ENCODE data around the gene GNL3. TPM values are rescaled to one million over a fixed set of nuclear protein-coding genes. Genes with fewer than 3 reads are reported as not detected.

Gene GNL3
- total RNA-seq, 1 experiment from 2014 or later: 113 TPM

DNA sequence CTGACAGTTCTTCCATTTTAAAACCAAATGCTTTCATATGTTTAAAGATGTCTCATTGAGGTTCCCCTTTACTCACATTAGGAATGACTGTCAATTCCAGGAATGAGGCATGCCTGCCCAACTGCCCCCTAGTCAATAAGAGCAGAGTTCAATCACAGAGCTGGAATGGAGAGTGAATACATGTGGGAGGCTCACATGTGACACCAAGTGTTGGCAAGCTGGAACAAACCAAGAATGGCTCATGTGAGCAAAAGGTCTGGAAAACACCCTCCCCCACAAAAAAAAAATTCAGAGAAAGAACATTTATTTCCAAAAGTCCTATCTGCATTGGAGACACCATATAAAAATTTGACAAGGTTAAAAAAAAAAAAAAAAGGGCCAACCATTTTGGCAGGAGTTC, 3.8 kb upstream of the GNL3 start:
- Mint-ChIP-seq H3K27me3 (ENCODE audit: unreplicated experiment) (no peaks in the 10 kb centered on the region), H3K4me1 (ENCODE audit: low read depth, unreplicated experiment) (peaks cover 31% of the 10 kb centered on the region), H3K4me3 (ENCODE audit: low read depth, unreplicated experiment) (no peak overlapping the region), H3K9me3 (ENCODE audit: low read depth, unreplicated experiment) (no peaks in the 10 kb centered on the region), H3K27ac (ENCODE audit: unreplicated experiment) (peak overlapping the region; percentile 19), H3K36me3 (ENCODE audit: insufficient read depth, unreplicated experiment) (peaks cover 59% of the 10 kb centered on the region)
- peak; percentile 34 for DNase-seq
- TF ChIP-seq, protein P1, sequence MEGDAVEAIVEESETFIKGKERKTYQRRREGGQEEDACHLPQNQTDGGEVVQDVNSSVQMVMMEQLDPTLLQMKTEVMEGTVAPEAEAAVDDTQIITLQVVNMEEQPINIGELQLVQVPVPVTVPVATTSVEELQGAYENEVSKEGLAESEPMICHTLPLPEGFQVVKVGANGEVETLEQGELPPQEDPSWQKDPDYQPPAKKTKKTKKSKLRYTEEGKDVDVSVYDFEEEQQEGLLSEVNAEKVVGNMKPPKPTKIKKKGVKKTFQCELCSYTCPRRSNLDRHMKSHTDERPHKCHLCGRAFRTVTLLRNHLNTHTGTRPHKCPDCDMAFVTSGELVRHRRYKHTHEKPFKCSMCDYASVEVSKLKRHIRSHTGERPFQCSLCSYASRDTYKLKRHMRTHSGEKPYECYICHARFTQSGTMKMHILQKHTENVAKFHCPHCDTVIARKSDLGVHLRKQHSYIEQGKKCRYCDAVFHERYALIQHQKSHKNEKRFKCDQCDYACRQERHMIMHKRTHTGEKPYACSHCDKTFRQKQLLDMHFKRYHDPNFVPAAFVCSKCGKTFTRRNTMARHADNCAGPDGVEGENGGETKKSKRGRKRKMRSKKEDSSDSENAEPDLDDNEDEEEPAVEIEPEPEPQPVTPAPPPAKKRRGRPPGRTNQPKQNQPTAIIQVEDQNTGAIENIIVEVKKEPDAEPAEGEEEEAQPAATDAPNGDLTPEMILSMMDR (IDR thresholded peaks at IDR 0.05; ENCODE audit: unreplicated experiment): no peak
- CTCF ChIA-PET: interaction anchor here (0.6 kb wide), 1 partner anchor 113 kb away, joined by 5 read pairs; no protein-coding TSS in a partner anchor
- intact Hi-C loops (cut with micrococcal nuclease; ENCODE audit: unreplicated experiment): loop anchor here (5.0 to 10.0 kb wide), 2 partner anchors 147 to 255 kb away; partner anchors contain the start of genes NT5DC2 and UQCC5
- BruUV-seq (replicated peaks): no TSS peak

GRCh38 chr3:52683611-52684010, 2.2 kb upstream of the GNL3 start:
- peaks cover 68% of the 10 kb centered on the region for H3K36me3 Mint-ChIP-seq (ENCODE audit: insufficient read depth, unreplicated experiment)
- H3K4me3 Mint-ChIP-seq (ENCODE audit: low read depth, unreplicated experiment): no peak overlapping the region
- DNase-seq: no peak
- no peaks in the 10 kb centered on the region for H3K27me3 Mint-ChIP-seq (ENCODE audit: unreplicated experiment)
- intact Hi-C loops (cut with micrococcal nuclease; ENCODE audit: unreplicated experiment): loop anchor here (5.0 to 10.0 kb wide), 2 partner anchors 149 to 256 kb away; partner anchors contain the start of genes NT5DC2 and UQCC5
- no peaks in the 10 kb centered on the region for H3K9me3 Mint-ChIP-seq (ENCODE audit: low read depth, unreplicated experiment)
- BruUV-seq (replicated peaks): no TSS peak
- TF ChIP-seq, protein P1 (IDR thresholded peaks at IDR 0.05; ENCODE audit: unreplicated experiment): no peak
- CTCF ChIA-PET: no interaction called here
- peaks cover 32% of the 10 kb centered on the region for H3K4me1 Mint-ChIP-seq (ENCODE audit: low read depth, unreplicated experiment)
- H3K27ac Mint-ChIP-seq (ENCODE audit: unreplicated experiment): no peak overlapping the region

DNA sequence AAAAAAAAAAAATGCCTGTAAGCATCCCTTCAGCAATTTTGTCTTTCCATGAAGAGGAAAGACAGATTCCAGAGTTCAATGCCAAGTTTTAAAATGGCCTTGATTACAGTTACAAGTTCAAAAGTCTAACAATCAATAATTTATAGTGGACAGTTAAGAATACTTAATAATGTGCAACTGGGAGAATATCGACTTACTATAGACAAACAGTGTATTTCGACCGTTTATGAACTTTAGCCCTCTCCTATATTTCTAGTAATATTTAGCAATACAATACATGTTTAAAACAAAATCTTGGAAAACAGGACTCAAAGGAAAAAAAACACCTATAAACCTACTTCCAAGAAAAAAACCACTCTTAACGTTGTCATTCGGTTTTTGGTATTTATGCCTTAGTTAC, 1.6 kb upstream of the GNL3 start:
- Mint-ChIP-seq H3K9me3 (ENCODE audit: low read depth, unreplicated experiment) (no peaks in the 10 kb centered on the region), H3K36me3 (ENCODE audit: insufficient read depth, unreplicated experiment) (peaks cover 68% of the 10 kb centered on the region), H3K4me3 (ENCODE audit: low read depth, unreplicated experiment) (peak overlapping the region; percentile 92), H3K27me3 (ENCODE audit: unreplicated experiment) (no peaks in the 10 kb centered on the region), H3K27ac (ENCODE audit: unreplicated experiment) (peak overlapping the region; percentile 97), H3K4me1 (ENCODE audit: low read depth, unreplicated experiment) (peaks cover 32% of the 10 kb centered on the region)
- DNase-seq: no peak
- intact Hi-C loops (cut with micrococcal nuclease; ENCODE audit: unreplicated experiment): loop anchor here (5.0 to 10.0 kb wide), 2 partner anchors 149 to 257 kb away; partner anchors contain the start of genes NT5DC2 and UQCC5
- CTCF ChIA-PET: no interaction called here
- TF ChIP-seq, protein P1 (IDR thresholded peaks at IDR 0.05; ENCODE audit: unreplicated experiment): no peak
- BruUV-seq (replicated peaks): no TSS peak

DNA sequence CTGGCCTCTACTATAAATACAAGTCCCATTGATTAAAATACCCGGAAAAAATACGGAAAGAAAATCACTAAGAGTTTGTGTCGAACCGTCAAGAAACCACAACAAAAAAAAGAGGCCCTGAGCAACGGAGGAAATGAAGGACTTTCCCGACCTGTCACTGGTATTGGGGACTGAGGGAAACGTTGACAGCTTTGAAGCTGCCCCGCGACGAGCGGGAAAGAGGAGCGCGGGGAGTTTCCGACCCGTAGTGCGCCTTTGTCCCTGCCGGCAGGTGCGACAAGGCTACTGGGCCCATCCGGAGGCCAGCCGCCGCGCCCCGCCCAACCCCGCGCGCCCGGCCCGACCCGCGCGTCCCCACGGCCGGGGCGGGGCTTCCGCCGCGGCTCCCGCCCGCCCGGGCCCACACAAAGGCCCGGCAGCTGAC, 535 bp upstream of the GNL3 start:
- TF ChIP-seq, protein P1 (IDR thresholded peaks at IDR 0.05; ENCODE audit: unreplicated experiment): no peak
- intact Hi-C loops (cut with micrococcal nuclease; ENCODE audit: unreplicated experiment): loop anchor here (10.0 kb wide), 1 partner anchor 150 kb away; the partner anchor contains the start of genes NT5DC2 and UQCC5
- H3K4me3 Mint-ChIP-seq (ENCODE audit: low read depth, unreplicated experiment): peak overlapping the region; percentile 92
- DNase-seq: peak; percentile 88
- no TSS peak for BruUV-seq (replicated peaks)
- peak overlapping the region; percentile 97 for H3K27ac Mint-ChIP-seq (ENCODE audit: unreplicated experiment)
- CTCF ChIA-PET: no interaction called here
- H3K9me3 Mint-ChIP-seq (ENCODE audit: low read depth, unreplicated experiment): no peaks in the 10 kb centered on the region
- H3K4me1 Mint-ChIP-seq (ENCODE audit: low read depth, unreplicated experiment): peaks cover 24% of the 10 kb centered on the region
- H3K36me3 Mint-ChIP-seq (ENCODE audit: insufficient read depth, unreplicated experiment): peaks cover 69% of the 10 kb centered on the region
- no peaks in the 10 kb centered on the region for H3K27me3 Mint-ChIP-seq (ENCODE audit: unreplicated experiment)
